SW 1271 (cell line): ENCODE data around the gene CBL.

Experiments used
- DNase-seq, 2 experiments: peaks; one replicate each; lab custom pipeline; 2025; lab: John Stamatoyannopoulos, UW

Gene CBL

GRCh38 chr11:119267645-119268044 is 61.5 kb downstream of the CBL start:
- DNase-seq = no peak

DNA sequence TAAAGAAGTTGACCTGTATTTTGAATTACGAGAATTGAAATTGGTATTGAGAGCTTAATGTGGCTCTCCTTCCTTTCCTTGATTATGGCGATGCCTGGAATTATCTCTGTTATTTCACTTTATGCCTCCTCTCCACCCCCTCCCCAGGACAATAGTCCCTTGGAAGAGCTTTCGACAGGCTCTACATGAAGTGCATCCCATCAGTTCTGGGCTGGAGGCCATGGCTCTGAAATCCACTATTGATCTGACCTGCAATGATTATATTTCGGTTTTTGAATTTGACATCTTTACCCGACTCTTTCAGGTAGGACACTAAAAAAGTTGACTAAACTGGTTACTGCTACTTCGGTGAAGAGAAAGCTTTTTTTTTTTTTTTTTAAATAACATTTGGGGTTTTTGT is 67.6 kb downstream of the CBL start:
- DNase-seq = no peak

DNA sequence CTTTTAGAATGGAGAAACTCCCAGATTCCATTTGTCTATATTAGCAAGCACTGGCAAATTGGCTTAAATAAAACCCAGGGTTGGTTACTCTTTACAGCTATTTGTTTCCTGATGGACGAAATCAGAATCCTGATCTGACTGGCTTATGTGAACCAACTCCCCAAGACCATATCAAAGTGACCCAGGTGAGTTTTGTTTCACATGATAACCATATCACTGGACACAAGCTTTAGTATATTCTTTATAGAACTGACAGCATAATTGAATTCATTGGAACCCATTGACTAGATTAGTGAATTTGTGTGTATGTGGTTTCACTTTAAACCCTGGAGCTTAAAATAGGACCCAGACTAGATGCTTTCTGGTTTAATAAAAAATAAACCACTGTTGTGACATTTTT is 71.5 kb downstream of the CBL start:
- no peak for DNase-seq

- DNase-seq = no peak
These were observed 76.4 kb downstream of the CBL start for GRCh38 chr11:119282495-119282894.

GRCh38 chr11:119284344-119285157 is 78.4 kb downstream of the CBL start:
- peak in 1 of 2 experiments; percentile 59 for DNase-seq

DNA sequence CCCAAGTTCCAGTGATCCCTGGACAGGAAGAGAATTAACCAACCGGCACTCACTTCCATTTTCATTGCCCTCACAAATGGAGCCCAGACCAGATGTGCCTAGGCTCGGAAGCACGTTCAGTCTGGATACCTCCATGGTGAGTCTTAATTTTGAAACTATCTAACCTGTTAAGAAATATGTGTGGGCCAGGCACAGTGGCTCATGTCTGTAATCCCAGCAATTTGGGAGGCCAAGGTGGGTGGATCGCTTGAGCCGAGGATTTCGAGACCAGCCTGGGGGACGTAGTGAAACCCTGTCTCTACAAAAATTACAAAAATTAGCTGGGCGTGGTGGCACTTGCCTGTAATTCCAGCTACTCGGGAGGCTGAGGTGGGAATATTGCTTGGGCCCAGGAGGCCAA is 79.3 kb downstream of the CBL start:
- no peak for DNase-seq

DNA sequence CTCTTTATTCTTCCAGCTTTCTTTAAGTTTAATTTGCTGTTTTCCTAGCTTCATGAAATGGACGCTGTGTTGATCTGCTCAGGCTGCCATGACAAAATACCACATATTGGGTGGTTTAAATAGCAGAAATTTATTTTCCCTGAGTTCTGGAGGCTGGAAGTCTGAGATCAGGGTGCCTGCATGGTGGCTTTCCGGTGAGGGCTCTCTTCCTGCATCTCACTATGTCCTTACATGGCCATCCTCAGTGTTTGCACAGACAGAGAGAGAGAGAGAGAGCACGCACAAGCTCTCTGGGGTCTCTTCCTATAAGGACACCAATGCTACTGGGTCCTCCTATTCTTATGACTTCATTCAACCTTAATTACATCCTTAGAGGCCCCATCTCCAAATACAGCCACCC is 82.1 kb downstream of the CBL start:
- DNase-seq = no peak

GRCh38 chr11:119290894-119291497 is 84.9 kb downstream of the CBL start:
- no peak for DNase-seq

- DNase-seq = no peak
These were observed 87.3 kb downstream of the CBL start for GRCh38 chr11:119293461-119293860.

GRCh38 chr11:119295178-119295577 is 89.0 kb downstream of the CBL start:
- no peak for DNase-seq

DNA sequence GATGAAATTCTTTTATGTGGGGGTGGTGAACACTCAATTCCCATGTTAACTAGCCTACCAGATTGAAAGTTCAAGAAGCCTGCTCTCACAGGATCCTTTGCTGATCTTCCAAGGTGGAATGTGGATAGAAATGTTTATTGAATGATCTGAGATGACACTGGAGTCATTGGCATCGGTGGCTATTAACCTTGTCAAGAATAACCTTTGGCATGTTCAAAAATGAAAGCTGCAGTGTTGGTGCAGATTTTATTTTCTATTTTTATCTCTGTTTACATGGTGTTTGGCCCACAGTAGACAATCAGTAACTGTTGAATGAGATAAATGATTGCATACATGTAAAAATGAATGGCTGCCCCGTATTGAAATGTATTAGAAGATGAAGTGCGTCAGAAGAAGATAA is 91.8 kb downstream of the CBL start:
- no peak for DNase-seq

GRCh38 chr11:119298726-119299125 is 92.6 kb downstream of the CBL start:
- no peak for DNase-seq

GRCh38 chr11:119299416-119299815 is 93.3 kb downstream of the CBL start:
- no peak for DNase-seq

DNA sequence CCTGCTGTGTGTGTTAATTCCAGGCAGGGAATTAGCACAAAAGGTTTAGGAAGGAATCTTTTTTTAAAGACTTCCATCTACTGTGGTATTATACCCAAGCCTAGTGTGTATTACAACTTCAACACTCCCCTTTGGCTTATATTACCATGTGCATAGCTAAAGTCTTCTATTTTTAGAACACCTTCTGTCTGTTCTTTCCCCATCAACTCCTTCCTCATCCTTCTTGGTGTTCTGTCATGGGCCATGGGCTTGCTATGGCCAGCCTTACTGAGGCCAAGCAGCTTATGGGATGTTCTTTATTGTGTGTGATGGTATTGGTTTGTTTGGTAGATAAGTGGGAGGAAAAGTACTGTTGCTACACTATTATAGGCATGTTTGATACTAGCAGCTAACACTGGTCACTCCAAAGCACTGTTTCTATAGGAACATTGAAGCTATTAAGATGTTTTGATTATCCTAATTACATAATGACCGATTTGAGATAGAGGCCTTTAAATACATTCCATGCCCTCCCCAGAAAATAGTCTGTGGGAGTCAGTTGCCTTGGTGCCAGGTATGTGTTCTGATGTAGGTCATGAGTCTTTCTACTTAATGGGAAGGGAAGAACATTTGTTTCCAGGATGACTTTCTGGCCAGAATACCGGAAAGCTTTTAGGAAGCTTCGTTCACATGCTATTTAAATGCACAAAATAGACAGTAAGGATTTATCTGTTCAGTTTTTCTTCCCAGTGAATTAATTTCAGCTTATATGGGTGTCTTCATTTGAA is 94.2 kb downstream of the CBL start:
- DNase-seq = no peak

DNA sequence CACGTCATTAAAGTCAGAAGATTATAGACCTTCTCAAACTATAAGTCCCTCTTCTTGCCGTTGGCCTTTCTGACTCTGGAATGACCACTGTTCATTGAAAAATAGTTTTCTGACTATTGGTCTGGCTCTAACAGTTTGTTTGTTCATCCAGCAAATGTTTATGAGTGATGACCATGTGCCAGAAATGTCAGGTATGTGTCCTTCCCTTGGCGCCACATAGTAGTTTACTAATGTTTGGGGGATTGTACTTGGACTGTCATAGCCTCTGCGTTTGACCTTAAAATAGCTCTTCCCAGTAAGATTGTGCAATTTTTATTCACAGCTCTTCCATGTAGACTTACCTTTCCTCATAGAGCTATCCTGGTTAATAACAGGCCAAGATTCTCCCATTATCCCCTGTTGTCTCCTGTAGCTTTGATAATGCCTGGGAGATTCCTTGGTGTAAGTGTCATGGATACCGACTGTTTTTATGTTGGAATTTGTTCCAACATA is 97.1 kb downstream of the CBL start:
- no peak for DNase-seq

- no peak for DNase-seq
These were observed 99.6 kb downstream of the CBL start for GRCh38 chr11:119305556-119306372.

DNA sequence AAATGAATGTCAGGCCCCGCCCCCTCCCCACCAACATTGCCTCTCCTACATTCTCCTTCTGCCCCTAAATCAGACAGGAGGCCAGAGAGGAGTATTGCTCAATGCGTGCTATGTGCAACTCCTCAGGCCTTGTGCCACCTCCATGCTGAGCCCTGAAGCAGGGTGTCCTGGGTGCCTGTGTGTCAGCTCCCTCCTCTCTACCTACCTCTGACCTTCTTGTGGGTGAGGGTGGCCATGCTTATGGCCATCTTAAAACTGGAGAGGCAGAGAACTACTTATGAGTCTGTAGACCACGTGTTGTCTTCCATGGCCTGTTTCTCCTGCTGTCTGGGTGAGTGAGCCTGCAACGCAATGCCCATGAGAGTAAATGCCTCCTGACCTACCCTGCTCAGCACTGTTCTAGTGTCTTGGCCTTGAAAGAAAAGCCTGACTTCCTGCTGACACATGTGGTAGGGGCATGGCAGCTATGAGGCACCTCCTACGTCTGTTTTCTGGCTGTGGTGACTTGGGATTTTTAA is 100.3 kb downstream of the CBL start:
- DNase-seq = no peak

DNA sequence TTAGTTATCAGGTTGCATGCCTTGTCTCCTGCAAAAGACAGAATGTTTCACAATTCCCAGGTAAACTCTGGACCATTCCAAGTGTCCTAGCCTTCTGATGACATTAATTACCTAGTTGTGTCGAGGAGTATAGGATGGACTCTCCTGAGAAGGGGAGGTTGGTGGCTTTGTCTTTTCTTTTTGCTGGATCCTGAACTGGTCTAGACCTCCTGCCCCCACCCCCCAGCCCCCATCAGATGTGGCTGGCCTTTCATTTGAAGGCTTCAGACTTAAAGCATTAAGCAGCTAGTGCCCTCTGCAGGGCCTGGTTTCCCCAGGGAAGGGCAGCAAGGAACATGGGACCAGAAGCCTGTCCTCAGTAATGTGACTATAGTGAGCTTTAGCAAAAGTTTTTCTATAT is 101.1 kb downstream of the CBL start:
- no peak for DNase-seq

- no peak for DNase-seq
These were observed 101.8 kb downstream of the CBL start for GRCh38 chr11:119307974-119308373.

DNA sequence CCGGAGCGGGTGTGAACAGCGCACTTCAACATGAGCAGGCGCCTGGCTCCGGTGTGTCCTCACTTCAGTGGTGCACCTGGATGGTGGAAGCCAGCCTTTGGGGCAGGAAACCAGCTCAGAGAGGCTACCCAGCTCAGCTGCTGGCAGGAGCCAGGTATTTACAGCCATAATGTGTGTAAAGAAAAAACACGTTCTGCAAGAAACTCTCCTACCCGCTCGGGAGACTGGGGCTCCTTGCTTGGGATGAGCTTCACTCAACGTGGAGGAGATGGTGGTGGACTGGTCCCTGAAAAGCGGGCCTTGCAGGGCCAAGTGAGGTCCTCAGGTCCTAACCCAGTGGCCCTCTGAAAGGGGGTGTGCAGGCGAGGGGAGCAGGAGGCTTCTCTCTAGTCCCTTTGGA is 103.3 kb downstream of the CBL start:
- DNase-seq = no peak

DNA sequence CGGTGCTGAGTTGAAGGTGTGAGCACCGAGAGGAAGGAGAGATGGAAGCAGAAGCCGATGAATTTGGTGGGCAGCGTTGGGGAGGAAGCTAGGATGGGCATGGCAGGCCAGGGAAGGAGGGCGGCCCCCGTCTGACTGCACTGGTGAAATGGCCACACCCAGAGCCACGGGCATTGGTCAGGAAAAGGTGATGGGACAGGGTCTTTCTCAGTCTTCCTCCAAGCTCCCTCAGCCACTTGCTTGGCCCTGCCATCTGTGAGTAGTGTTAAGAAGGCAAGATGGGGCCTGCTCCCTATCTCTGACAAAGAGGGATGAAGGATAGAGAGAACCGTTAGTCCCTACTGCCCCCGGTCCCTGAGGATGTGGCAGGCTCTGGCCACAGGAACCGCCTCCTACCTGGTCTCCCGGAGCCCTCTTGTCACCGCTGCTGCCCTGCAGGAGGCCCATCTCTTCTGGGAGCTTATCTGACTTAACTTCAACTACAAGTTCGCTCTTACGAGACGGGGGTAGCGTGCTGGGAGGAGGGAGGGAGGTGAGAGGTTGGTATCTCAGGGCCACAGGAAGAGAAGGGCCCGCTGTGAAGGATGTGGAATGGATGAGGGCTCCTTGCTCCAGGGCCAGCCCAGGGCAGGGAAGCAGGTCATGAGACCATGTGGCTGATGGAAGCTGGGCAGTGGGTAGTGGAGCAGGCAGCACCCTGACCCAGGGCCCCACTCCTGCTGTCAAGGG is 104.0 kb downstream of the CBL start:
- no peak for DNase-seq
